NCI-H187 (cell line): Measurements from ENCODE around the gene HDHD3.
"Not testable (repeated sequence)": the region's sequence is repeated elsewhere in the genome, so short reads cannot be mapped to it uniquely, and the experiment has no call there.

Experiments
- DNase-seq, 2 experiments: peaks; one replicate each; lab custom pipeline; 2025; lab: John Stamatoyannopoulos, UW

Gene HDHD3

GRCh38 chr9:113389451-113389850 lies 12.7 kb upstream of the HDHD3 start:
- DNase-seq, result no peak

- DNase-seq, result no peak
These were observed 12.0 kb upstream of the HDHD3 start for GRCh38 chr9:113388833-113389232.

DNA sequence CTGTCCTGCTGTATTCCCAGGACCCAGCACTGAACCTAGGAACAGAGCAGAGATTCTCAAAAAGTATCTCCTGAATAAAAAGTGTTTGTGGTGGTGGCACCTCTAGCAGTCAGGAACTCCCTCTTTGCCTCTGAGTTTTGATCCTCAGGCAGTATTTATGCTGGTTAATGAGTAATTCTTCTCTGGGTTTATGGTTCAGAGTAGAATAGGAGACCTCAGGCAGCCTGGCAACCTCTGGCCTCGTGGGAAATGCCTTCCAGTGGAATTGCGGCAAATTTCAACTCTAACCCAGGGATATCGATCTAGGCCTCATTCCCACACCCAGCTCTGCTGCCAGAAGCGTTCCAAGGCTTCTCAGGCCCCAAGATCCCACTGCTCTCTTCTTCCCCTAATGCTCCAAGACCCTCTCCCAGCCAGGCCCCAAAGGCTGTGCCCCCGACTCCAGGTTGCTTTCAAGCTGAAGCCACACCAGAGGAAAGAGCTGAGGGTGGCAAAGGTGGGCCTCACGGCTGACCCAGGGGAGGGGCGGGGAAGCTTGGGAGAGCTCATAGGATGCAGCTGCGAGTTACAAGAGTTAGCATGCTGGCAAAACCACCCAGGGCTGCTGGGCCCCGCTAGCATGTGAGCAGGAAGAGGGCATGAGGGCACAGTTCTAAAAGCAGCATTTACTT lies 10.9 kb upstream of the HDHD3 start:
- no peak for DNase-seq

DNA sequence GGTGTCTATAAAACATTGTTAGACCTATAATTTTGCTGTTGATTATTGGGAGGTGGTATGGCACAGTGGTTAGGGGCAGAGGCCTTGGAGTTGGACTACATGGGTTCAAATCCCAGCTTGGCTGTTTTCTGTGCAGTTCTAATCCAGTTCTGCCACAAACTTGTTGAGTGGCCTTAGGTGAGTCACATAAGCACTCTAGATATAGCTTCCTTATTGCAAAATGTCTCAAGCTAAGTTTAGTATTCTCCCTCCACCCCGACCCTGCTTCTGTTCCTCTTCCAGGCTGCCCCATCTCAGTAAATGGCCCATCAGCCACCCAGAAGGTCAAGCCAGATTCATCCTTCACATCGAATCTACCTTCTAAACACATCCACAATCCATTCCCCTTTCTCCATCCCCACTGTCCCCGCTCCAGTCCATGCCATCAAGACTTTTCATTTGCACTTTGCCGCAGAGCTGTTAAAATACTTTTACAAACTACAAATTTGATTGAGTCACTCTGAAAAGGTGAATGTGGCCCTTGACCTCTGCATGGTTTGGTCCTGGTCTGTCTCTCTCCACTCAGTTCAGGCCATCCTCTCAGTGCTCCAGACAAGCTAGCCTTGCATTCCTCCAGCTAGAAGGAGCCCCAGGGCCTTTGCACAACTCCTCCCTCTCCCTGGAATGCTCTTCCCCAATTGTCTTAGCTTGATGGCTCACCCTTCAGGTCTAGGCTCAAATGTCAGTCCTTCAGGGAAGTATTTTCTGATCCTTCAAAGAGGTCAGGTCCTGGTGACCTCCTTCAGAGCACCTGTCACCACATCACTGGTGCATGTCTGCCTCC lies 10.0 kb upstream of the HDHD3 start:
- no peak for DNase-seq

- no peak for DNase-seq
These were observed 5.2 kb upstream of the HDHD3 start for GRCh38 chr9:113381909-113382411.

- not testable (repeated sequence) for DNase-seq
These were observed 4.7 kb upstream of the HDHD3 start for GRCh38 chr9:113381441-113381840.

- DNase-seq, result no peak
These were observed 4.1 kb upstream of the HDHD3 start for GRCh38 chr9:113380869-113381378.

- not testable (repeated sequence) for DNase-seq
These were observed 3.0 kb upstream of the HDHD3 start for GRCh38 chr9:113379829-113380210.

DNA sequence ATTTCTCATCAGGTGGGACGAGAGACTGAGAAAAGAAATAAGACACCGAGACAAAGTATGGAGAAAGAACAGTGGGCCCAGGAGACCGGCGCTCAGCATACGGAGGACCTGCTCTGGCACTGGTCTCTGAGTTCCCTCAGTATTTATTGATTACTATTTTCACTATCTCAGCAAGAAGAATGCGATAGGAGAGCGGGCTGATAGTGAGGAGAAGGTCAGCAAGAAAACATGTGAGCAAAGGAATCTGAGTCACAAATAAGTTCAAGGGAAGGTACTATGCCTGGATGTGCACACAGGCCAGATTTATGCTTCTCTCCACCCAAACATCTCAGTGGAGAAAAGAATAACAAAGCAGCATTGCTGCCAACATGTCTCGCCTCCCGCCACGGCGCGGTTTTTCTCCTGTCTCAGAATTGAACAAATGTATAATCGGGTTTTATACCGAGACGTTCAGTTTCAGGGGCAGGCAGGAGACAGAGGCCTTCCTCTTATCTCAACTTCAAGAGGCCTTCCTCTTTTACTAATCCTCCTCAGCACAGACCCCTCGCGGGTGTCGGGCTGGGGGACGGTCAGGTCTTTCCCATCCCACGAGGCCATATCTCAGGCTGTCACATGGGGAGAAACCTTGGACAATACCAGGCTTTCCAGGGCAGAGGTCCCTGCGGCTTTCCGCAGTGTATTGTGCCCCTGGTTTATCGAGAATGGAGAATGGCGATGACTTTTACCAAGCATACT lies 2.5 kb upstream of the HDHD3 start:
- not testable (repeated sequence) for DNase-seq

- no peak for DNase-seq
These were observed 1.4 kb downstream of the HDHD3 start for GRCh38 chr9:113375057-113376023.

GRCh38 chr9:113373676-113374392 lies 3.0 kb downstream of the HDHD3 start:
- DNase-seq, result no peak

DNA sequence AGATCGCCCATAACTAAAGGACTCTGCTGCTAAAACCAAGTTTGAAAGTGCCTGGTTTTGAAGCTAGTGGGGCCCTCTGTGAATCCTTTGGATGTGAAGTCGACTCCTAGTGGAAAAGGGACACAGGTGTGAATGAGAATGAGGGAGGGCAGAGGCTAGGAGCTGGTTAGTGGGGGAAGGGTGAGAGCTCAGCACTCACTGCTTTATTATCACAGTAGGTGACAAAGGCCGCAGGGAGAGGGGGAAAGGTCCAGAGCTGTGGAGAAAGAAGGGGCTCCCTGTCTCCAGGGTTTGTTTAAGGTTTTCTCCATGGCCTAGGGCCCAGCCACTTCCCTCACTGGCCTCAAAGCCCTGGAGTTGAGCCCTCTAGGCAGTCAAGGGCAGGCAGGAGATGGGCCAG lies 3.5 kb downstream of the HDHD3 start:
- DNase-seq, result no peak

DNA sequence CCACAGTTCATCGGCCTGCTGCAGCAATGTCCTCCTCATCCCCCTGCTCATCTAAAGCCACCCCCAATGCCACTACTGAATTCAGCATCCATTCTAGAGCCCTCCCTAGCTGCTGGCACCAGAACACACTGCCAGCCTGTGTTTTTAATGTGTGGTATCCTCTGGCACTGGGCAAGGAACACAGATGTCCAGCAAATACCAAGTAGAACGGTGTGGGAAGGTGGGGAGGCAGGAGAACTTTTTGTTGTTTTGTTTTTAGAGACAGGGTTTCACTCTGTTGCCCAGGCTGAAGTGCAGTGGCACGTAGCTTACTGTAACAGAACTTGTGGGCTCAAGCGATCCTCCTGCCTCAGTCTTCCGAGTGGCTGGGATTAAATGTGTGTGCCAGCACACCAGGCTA lies 4.7 kb downstream of the HDHD3 start:
- no peak for DNase-seq

GRCh38 chr9:113370806-113371325 lies 5.9 kb downstream of the HDHD3 start:
- DNase-seq, result no peak

- no peak for DNase-seq
These were observed 7.0 kb downstream of the HDHD3 start for GRCh38 chr9:113369855-113370140.

DNA sequence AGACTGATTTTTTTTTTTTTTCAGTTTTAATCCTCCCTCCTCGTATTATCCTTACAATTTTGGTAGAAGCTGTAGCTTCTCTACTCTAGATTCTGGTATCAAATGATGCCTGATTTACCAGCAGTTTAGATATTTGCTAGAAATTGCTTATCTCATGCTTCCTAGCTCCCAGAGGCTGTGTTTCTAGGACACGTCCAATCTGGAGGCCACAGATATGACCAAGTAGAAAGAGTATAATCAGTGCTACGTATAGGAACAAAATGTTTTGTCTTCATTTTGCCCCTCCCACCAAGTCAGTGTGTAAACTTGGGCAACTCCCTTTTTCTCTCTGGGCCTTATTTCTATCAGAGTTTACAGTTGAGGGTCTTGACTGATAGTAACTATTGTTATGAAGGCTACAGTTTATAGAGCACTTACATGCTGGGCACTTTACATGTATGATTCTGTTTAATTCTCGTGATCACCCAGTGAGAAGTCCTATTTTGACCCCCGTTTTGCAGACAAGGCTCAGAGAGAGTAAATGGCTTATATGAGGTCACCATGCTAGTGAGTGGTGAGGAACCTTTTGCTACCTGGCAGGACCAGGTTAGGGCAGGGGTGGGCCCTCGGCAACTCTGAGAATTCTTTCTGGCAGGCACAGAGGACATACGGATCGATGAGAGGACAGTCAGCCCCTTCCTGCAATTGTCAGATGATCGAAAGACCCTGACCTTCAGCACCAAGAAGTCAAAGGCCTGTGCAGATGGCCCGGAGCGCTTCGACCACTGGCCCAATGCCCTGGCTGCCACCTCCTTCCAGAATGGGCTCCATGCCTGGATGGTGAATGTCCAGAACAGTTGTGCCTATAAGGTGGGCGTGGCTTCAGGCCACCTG lies 7.6 kb downstream of the HDHD3 start:
- no peak for DNase-seq

DNA sequence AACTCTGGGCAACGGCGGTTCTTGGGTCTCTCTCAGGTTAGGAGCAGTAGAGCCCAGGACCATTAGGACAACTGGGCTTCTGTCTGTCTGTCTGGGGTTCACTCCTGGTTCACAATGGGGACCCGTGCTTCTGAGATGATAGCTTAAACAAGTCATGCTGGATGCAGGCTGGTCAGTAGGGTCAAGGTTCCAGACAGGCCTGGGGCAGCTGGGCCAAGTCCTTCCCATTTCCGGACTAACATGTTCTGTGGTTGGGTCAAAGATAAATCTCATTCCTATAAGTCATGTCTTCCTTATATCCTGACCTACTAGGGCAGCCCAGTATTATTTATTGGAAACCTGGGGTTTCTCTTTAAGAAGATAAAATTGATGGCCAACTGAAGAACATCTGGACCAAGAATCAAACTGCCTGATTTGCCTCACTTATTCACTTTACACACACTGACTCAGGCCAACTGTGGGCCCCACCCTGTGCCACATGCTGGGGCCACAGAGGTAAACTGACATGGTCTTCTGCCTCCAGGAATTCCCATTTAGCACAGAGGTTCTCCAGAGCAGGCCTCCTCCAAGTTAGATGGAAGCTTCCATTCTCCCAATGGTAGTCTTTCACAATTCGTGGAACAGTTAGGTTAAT lies 8.3 kb downstream of the HDHD3 start:
- no peak for DNase-seq

GRCh38 chr9:113365652-113366051 lies 11.1 kb downstream of the HDHD3 start:
- not testable (repeated sequence) for DNase-seq

DNA sequence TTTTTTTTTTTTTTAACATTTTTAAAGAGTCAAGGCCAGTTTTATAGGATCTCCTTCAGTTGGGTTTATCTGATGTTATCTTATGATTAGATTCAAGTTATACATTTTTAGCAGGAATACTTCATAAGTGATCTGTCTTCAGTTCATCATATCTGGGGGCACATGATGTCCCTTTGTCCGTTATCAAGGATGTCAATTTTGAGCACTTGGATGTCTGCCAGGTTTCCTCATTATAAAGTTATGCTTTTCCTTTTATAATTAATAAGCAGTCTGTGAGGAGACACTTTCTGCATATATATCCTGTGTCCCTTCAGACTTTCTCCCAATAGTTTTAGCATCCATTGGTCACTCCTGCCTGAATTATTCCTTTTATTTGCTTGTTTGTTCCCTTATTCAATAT lies 11.8 kb downstream of the HDHD3 start:
- DNase-seq, result no peak
